IMR-90 (cell line): ENCODE measurements around the gene DEFB131A. TPM values are rescaled to one million over a fixed set of nuclear protein-coding genes. Genes with fewer than 3 reads are reported as not detected.
"Not testable (repeated sequence)": the region's sequence is repeated elsewhere in the genome, so short reads cannot be mapped to it uniquely, and the experiment has no call there.

Experiments
- ATAC-seq: fragments of 200-7000 bp; cut with Tn5 transposase; 2 replicates; pipeline ENCODE4 v1.9.1; 2020; ENCODE audit warnings: low read depth, mild to moderate bottlenecking, moderate library complexity
- BruUV-seq: library from RNA; stranded (reverse); fragments of 400-500 nt; replicated peaks from 2 replicates; lab custom pipeline; 2021; lab: Mats Ljungman, UMichigan
- CTCF ChIA-PET: fragments of 300-600 bp; formaldehyde crosslinking; extraction: SDS; loops from one replicate; lab custom pipeline; 2021; ENCODE audit warnings: antibody characterized with exemption; lab: Yijun Ruan, JAX
- POLR2A ChIA-PET: fragments of 300-600 bp; sonication (Branson Sonifier 250); formaldehyde crosslinking; loops from one replicate; lab custom pipeline; 2022; ENCODE audit warnings: antibody characterized with exemption; ENCODE audit not compliant: unreplicated experiment; lab: Charles Lee
- DNase-seq: peaks from one replicate; pipeline ENCODE4 v3.0.0; 2013
- H2AFZ ChIP-seq: replicated peaks from 2 replicates; pipeline ENCODE3; 2013; ENCODE audit warnings: low read length, mild to moderate bottlenecking; ENCODE audit not compliant: poor library complexity
- H2AK5ac ChIP-seq: 2 replicates; pipeline ENCODE4 v1.6.1; 2013; ENCODE audit warnings: low read depth, low read length, inconsistent platforms
- H2AK9ac ChIP-seq: replicated peaks from 2 replicates; pipeline ENCODE3; 2013; ENCODE audit warnings: mild to moderate bottlenecking, low read depth, low read length, moderate library complexity; ENCODE audit not compliant: poor library complexity
- H2BK120ac ChIP-seq: 2 replicates; pipeline ENCODE4 v1.6.1; 2013; ENCODE audit warnings: low read depth, low read length, inconsistent platforms
- H2BK15ac ChIP-seq: 3 replicates; pipeline ENCODE4 v1.6.1; 2013; ENCODE audit warnings: low read depth, low read length, inconsistent platforms
- H2BK20ac ChIP-seq: 2 replicates; pipeline ENCODE4 v1.6.1; 2013; ENCODE audit warnings: low read depth, mild to moderate bottlenecking, inconsistent platforms, low read length, moderate library complexity
- H2BK5ac ChIP-seq: 2 replicates; pipeline ENCODE4 v1.6.1; 2013; ENCODE audit warnings: mild to moderate bottlenecking, low read depth, low read length, inconsistent platforms; ENCODE audit not compliant: poor library complexity, severe bottlenecking
- H3K14ac ChIP-seq: replicated peaks from 2 replicates; pipeline ENCODE4 v1.6.1; 2013; ENCODE audit warnings: low read depth, low read length, inconsistent platforms
- H3K18ac ChIP-seq: 2 replicates; pipeline ENCODE4 v1.6.1; 2013; ENCODE audit warnings: low read depth, low read length, control low read depth
- H3K23ac ChIP-seq: 2 replicates; pipeline ENCODE4 v1.6.1; 2013; ENCODE audit warnings: low read depth, low read length, inconsistent platforms
- H3K27ac ChIP-seq: 2 replicates; pipeline ENCODE4 v1.5.1; 2013; ENCODE audit warnings: mild to moderate bottlenecking, control low read depth, low read length; ENCODE audit not compliant: insufficient read depth
- H3K27me3 ChIP-seq: 2 replicates; pipeline ENCODE4 v1.6.1; 2013; ENCODE audit warnings: low read length; ENCODE audit not compliant: control insufficient read depth, insufficient read depth
- H3K36me3 ChIP-seq: 2 replicates; pipeline ENCODE4 v1.6.1; 2013; ENCODE audit warnings: low read length, mixed read lengths; ENCODE audit not compliant: control insufficient read depth, insufficient read depth
- H3K4ac ChIP-seq: 2 replicates; pipeline ENCODE4 v1.6.1; 2013; ENCODE audit warnings: low read depth, low read length, inconsistent platforms
- H3K4me1 ChIP-seq: 2 replicates; pipeline ENCODE4 v1.6.1; 2013; ENCODE audit warnings: low read length, mixed read lengths; ENCODE audit not compliant: control insufficient read depth, insufficient read depth
- H3K4me2 ChIP-seq: 2 replicates; pipeline ENCODE4 v1.6.1; 2013; ENCODE audit warnings: low read depth, mild to moderate bottlenecking, control low read depth, low read length, moderate library complexity
- H3K4me3 ChIP-seq: 2 replicates; pipeline ENCODE4 v1.5.1; 2013; ENCODE audit warnings: low read depth, mild to moderate bottlenecking, control low read depth, low read length, moderate library complexity; ENCODE audit not compliant: insufficient read depth
- H3K56ac ChIP-seq: 2 replicates; pipeline ENCODE4 v1.6.1; 2013; ENCODE audit warnings: low read length, inconsistent platforms; ENCODE audit not compliant: insufficient read depth; ENCODE audit errors: extremely low read depth
- H3K79me1 ChIP-seq, 2 experiments: 2 replicates each; pipeline ENCODE4 v1.6.1; 2013; ENCODE audit warnings: low read length in 2 of 2, inconsistent platforms in 1 of 2, low read depth in 1 of 2
- H3K9ac ChIP-seq: 2 replicates; pipeline ENCODE4 v1.6.1; 2013; ENCODE audit warnings: low read depth, low read length, control low read depth
- H3K9me1 ChIP-seq: 2 replicates; pipeline ENCODE4 v1.6.1; 2013; ENCODE audit warnings: low read length, inconsistent platforms; ENCODE audit not compliant: insufficient read depth
- H3K9me3 ChIP-seq: 2 replicates; pipeline ENCODE4 v1.6.1; 2013; ENCODE audit warnings: low read length; ENCODE audit not compliant: control insufficient read depth, insufficient read depth
- H4K20me1 ChIP-seq: 2 replicates; pipeline ENCODE4 v1.6.1; 2013; ENCODE audit warnings: low read length, inconsistent platforms; ENCODE audit not compliant: insufficient read depth
- H4K5ac ChIP-seq: 2 replicates; pipeline ENCODE4 v1.6.1; 2013; ENCODE audit warnings: mild to moderate bottlenecking, low read depth, low read length, control low read depth
- H4K8ac ChIP-seq, 2 experiments: 2 replicates each; pipeline ENCODE4 v1.6.1; 2013; ENCODE audit warnings: low read depth in 2 of 2, low read length in 2 of 2, control low read depth in 1 of 2, inconsistent platforms in 1 of 2
- H4K91ac ChIP-seq: 2 replicates; pipeline ENCODE4 v1.6.1; 2013; ENCODE audit warnings: low read depth, low read length, inconsistent platforms; ENCODE audit not compliant: insufficient read depth
- WGBS, 2 experiments: methylation state at CpG; one replicate each; pipeline versions ENCODE4 v1.1.5 to v1.1.7; 2013; ENCODE audit warnings: missing lambda C conversion rate in 2 of 2; ENCODE audit not compliant: insufficient read length in 1 of 2; ENCODE audit errors: extremely low coverage in 2 of 2; 5-methylcytosine and 5-hydroxymethylcytosine counted together
- dilution Hi-C: fragments of 300-500 bp; cut with HindIII; formaldehyde crosslinking; loops from one replicate; pipeline ENCODE4 v1.14.3; 2018; ENCODE audit warnings: low sequenced_read_pairs; ENCODE audit not compliant: unreplicated experiment
- in situ Hi-C: fragments of 300-500 bp; cut with MboI; formaldehyde crosslinking; loops from 3 replicates; pipeline ENCODE4 v1.14.3; 2019; ENCODE audit warnings: low sequenced_read_pairs, inconsistent platforms, mixed read lengths
- intact Hi-C: fragments of 100-400 bp; cut with micrococcal nuclease; formaldehyde crosslinking; loops from 2 replicates; pipeline ENCODE4 v1.10.0; 2022
- polyA plus RNA-seq, 3 experiments: library from polyadenylated mRNA; depleted of rRNA; stranded (reverse); fragments of >200 nt; gene quantifications; 2 replicates each; pipeline ENCODE4 v1.2.3, GENCODE V29; 2012; ENCODE audit warnings: low replicate concordance in 1 of 3
- total RNA-seq: library from RNA; depleted of rRNA; stranded (reverse); fragments of >200 nt; gene quantifications from 2 replicates; pipeline ENCODE4 v1.2.3, GENCODE V29; 2012

Gene DEFB131A
- total and polyA plus RNA-seq, 2 of the 4 experiments (the other 2 are of a cell fraction), result not detected

DNA sequence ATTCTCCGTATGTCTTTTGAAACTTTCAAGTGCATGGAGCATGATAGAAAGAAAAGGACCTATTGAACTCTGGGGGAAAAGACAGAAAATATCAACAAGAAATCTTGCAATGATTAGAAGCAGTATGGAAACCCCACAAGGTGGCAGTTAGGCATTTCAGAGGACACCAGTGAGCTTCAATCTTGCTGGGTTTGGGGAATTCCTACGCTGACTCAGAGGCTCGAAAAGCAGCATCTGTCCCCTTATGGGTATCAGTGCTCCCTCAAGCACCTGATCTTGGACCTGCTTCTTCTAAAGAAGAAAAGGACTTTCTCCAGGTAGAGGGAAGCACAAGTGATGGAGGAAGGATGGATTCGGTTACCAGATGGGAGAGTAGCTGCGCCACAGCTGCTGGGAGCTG is 10.8 kb downstream of the DEFB131A start:
- H3K56ac ChIP-seq, H3K36me3 ChIP-seq, intact Hi-C loops, ATAC-seq, H4K91ac ChIP-seq, H3K27ac ChIP-seq, H2BK15ac ChIP-seq, H3K9me1 ChIP-seq, H2BK20ac ChIP-seq, POLR2A ChIA-PET, H4K5ac ChIP-seq, H2BK5ac ChIP-seq, H3K4me1 ChIP-seq, H2AFZ ChIP-seq, H2BK120ac ChIP-seq, H3K4me3 ChIP-seq, H3K4me2 ChIP-seq, H4K8ac ChIP-seq, dilution Hi-C loops, H4K20me1 ChIP-seq, H3K18ac ChIP-seq, H2AK5ac ChIP-seq, BruUV-seq, H3K14ac ChIP-seq, H3K9me3 ChIP-seq, H3K23ac ChIP-seq, CTCF ChIA-PET, H3K79me1 ChIP-seq, H2AK9ac ChIP-seq, H3K4ac ChIP-seq, DNase-seq, H3K9ac ChIP-seq, in situ Hi-C loops, H3K27me3 ChIP-seq: not testable (repeated sequence)
- no CpG with 5 or more reads among the region's 5 CpGs for WGBS, 2 experiments

DNA sequence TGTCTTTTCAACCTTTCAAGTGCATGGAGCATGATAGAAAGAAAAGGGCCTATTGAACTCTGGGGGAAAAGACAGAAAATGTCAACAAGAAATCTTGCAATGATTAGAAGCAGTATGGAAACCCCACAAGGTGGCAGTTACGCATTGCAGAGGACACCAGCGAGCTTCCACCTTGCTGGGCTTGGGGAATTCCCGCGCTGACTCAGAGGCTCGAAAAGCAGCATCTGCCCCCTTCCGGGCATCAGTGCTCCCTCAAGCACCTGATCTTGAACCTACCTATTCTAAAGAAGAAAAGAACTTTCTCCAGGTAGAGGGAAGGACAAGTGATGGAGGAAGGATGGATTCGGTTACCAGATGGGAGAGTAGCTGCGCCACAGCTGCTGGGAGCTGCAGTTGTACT is 35.3 kb downstream of the DEFB131A start:
- intact Hi-C loops, H2AFZ ChIP-seq, H2AK5ac ChIP-seq, H3K9me1 ChIP-seq, H3K56ac ChIP-seq, H4K5ac ChIP-seq, DNase-seq, H3K9ac ChIP-seq, BruUV-seq, H3K27ac ChIP-seq, H3K4me3 ChIP-seq, H4K91ac ChIP-seq, H2BK120ac ChIP-seq, H3K23ac ChIP-seq, POLR2A ChIA-PET, ATAC-seq, H2BK5ac ChIP-seq, CTCF ChIA-PET, in situ Hi-C loops, H3K18ac ChIP-seq, H3K4ac ChIP-seq, H2BK15ac ChIP-seq, dilution Hi-C loops, H3K4me2 ChIP-seq, H2AK9ac ChIP-seq, H3K79me1 ChIP-seq, H3K14ac ChIP-seq, H3K9me3 ChIP-seq, H4K20me1 ChIP-seq, H4K8ac ChIP-seq, H3K27me3 ChIP-seq, H3K36me3 ChIP-seq, H3K4me1 ChIP-seq, H2BK20ac ChIP-seq: not testable (repeated sequence)
- no CpG with 5 or more reads among the region's 8 CpGs for WGBS, 2 experiments
